NCI-H2029 treated with DMSO at 0.1 percent for 48 hours (cell line): ENCODE data around the gene CENPC.
"Not testable (repeated sequence)": the region's sequence is repeated elsewhere in the genome, so short reads cannot be mapped to it uniquely, and the experiment has no call there.

ENCODE experiments used
- DNase-seq: peaks from one replicate; lab custom pipeline; 2025; lab: John Stamatoyannopoulos, UW

The CENPC gene

DNA sequence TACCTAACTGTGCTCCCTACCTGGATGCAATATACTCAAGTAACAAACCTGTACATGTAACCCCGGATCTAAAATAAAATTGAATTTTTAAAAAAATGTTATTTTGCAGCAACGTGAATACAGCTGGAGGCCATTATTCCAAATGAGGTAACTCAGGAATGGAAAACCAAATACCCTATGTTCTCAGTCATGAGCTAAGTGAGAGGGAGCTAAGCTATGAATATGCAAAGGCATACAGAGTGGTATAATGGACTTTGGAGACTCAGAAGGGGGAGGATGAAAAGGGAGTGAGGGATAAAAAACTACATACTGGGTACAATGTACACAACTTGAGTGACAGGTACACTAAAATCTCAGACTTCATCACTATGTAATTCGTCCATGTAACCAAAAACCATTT is 78.6 kb downstream of the CENPC start:
- no peak for DNase-seq

GRCh38 chr4:67465763-67466052 is 79.6 kb downstream of the CENPC start:
- DNase-seq: no peak

DNA sequence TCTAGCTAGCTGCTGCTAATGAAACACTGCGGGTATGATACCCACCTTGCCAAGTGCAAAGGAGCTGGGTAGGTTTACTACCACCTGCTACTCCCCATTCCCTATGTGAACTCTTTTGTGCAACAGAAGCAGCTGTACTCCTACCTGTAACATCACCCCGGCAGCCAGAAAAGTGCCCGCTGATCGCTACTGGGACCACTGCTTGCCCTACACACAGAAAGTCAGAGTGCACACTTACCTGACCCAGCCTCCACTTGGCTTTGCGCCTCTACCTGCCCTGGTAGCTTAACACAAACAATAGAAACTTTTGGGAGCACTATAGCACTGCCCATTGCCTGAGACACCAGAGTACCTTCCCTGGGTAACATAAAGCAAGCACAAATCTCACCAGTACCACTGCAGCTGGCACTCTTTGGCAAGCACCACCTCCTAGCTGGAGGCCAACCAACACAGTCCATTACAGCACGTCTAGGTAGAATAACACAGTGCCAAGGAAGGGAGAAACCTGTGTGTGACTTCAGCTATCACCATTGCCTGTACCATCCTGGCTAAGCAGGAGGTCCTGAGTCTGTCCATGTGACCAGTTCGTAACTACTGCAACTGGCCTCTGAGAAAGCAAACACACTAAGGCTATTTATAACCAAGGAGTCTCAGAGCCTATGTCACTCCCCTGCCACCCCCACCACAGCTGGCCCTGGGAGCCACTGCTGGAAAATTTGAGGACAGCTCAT is 80.1 kb downstream of the CENPC start:
- DNase-seq: no peak

DNA sequence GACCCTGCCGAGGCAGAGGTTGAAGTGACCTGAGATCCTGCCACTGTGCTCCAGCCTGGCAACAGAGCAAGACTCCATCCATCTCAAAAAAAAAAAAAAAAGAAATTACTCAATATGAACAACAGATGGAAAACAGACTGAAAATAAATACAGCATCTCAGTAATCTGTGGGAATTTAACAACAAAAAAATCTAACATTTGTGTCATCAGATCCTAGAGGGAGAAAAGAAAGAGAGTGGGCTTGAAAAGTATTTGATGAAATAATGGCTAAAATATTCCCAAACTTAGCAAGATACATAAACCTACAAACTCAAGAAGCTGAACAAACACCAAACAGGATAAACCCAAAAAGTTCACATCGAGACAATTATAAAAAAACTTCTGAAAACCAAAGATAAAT is 84.7 kb downstream of the CENPC start:
- DNase-seq: no peak

- no peak for DNase-seq
Measured at GRCh38 chr4:67459164-67459563, 86.1 kb downstream of the CENPC start.

DNA sequence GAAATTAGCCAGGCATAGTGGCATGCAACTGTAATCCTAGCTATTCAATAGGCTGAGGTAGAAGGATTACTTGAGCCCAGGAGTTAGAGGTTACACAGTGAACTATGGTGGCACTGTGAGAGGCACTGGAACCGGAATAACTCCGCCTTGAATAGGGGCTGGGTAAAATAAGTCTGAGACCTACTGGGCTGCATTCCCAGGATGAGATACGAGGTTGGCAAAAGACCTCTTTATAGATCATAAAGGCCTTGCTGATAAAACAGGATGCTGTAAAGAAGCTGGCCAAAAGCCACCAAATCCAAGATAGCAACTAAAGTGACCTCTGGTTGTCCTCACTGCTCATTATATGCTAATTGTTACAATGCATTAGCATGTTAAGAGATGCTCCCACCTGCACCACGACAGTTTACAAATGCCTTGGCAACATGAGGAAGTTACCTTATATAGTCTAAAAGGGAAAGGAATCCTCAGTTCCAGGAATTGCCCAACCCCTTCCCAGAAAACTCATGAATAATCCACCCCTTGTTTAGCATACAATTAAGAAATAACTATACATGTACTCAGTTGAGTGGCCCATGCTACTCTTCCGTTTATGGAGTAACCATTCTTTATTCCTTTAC is 88.6 kb downstream of the CENPC start:
- peak; percentile 6 for DNase-seq

DNA sequence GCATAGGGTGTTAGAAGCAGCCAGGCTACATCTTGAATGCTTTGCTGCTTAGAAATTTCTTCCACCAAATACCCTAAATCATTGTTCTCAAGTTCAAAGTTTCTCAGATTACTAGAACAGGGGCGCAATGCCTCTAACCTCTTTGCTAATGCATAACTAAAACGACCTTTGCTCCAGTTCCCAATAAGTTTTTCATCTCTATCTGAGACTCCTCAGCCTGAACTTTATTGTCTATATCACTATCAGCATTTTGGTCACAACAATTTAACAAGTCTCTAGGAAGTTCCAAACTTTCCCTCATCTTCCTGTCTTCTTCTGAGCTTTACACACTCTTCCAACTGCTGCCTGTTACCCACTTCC is 92.5 kb downstream of the CENPC start:
- DNase-seq: not testable (repeated sequence)

- DNase-seq: no peak
Measured at GRCh38 chr4:67452100-67452845, 93.0 kb downstream of the CENPC start.

GRCh38 chr4:67451464-67451863 is 93.8 kb downstream of the CENPC start:
- DNase-seq: no peak

GRCh38 chr4:67448621-67449020 is 96.7 kb downstream of the CENPC start:
- no peak for DNase-seq

GRCh38 chr4:67447873-67448272 is 97.4 kb downstream of the CENPC start:
- no peak for DNase-seq

DNA sequence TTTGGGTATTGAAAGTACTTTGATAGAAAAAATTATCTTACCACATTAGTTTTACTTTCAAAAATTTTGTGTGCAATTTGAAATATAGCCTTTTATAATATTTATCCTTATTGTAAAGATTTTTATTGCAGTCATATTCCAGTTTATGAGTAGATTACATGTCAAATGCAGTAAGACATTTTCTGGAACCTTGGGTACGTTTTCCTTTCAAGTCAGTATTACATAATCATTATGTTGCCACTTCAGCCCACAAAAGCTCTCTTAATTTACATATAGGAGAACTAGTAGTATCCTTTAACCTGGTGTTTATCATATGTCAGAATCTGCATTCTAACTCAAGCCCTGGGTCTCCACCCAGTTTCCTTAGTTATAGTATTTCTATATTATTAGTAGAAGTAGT is 98.5 kb downstream of the CENPC start:
- DNase-seq: no peak

DNA sequence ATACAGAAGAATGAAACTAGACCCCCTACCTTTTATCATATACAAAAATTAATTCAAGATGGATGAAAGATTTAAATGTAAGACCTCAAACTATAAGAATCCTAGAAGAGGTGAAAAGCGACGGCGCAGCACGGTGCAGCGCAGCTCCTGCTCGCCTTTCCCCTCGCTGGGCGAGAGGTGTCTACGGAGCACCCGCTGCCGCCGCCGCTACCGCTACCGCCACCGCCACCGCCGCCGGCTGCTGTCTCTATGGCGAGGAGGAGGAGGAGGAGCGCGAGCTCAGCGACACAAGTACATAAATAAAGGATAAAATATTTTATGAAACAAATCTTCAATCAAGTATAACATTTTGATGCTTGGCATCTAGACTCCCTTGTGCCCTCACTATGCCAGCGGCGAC is 99.4 kb downstream of the CENPC start:
- not testable (repeated sequence) for DNase-seq

GRCh38 chr4:67438975-67439374 is 106.3 kb downstream of the CENPC start:
- no peak for DNase-seq

DNA sequence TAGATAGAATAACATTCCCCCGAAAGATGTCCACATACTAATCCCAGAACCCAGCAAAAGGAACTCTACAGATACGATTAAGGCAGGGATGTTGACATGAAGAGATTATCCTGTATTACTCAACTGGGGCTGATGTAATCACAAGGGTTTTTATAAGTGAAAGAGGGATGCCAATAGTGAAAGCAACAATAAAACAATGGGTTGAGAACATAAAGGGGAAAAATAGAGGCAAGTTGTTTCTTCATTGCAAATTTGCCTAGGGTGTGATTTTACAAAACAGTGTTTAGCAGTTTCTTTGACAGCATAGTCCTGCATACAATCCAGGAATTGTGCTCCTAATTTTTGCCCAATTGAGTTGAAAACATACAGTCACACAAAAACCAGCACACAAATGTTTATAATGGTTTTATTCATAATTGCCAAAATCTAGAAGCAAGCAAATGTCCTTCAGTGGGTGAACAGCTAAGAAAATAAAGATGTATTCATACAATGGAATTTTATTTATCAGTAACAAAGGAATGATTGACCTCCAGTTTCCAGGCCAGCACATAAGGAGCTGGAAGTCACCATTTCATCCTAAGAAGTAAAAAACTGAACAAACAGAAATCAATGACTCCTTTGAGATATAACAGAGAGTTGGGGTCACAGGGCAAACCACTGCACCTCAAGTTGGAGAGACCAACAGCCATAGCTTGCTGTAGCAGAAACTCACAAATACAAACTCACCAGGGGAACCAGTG is 107.2 kb downstream of the CENPC start:
- no peak for DNase-seq

DNA sequence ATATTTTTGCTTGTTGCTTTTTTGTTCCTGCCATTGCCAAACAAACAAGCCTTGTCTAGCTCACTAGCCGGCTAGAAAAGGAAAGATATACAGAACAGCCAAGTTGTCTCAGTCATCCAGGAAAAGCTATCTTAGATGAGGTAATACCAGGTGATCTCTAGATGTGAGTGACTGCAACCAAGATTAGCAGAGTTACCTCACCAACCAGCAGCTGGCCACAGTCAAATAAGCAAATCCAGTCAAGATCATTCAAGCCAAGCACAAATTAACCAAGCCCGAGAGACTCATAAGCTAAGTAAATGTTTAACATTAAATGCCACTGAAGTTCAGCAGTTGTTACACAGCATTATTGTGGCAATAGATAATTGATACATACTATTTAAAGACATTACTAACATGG is 108.6 kb downstream of the CENPC start:
- no peak for DNase-seq

DNA sequence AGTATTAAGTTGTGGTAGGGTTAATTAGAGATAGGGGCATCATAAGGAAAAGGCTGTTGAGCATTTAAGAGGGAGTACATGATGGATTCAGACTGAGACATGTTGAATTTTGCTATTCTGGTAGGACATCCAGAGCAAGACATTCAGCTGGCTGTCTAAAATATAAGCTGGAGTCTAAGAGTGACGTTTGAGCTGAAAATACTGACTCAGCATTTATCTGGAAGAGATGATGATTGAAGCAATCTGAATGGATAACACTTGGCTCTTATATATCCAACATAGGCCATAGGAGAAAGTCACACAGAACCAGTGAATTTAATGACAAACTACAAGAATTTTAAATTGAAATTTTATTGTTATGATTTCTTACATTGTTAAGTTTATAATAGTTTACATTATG is 114.3 kb downstream of the CENPC start:
- DNase-seq: no peak

GRCh38 chr4:67428819-67429218 is 116.5 kb downstream of the CENPC start:
- DNase-seq: no peak
